Occipital lobe (tissue), 2 donors: ENCODE results near the gene TSPY10. TPM values are rescaled to one million over a fixed set of nuclear protein-coding genes. Genes with fewer than 3 reads are reported as not detected.
"Not testable (repeated sequence)": the region's sequence is repeated elsewhere in the genome, so short reads cannot be mapped to it uniquely, and the experiment has no call there.

ENCODE experiments used
- DNase-seq: peaks from one replicate; lab custom pipeline; 2025; lab: John Stamatoyannopoulos, UW
- total RNA-seq: library from RNA; depleted of rRNA; stranded (reverse); fragments of >200 nt; gene quantifications from one replicate; pipeline ENCODE4 v1.2.3, GENCODE V29; 2014

The TSPY10 gene, protein sequence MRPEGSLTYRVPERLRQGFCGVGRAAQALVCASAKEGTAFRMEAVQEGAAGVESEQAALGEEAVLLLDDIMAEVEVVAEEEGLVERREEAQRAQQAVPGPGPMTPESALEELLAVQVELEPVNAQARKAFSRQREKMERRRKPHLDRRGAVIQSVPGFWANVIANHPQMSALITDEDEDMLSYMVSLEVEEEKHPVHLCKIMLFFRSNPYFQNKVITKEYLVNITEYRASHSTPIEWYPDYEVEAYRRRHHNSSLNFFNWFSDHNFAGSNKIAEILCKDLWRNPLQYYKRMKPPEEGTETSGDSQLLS
- total RNA-seq = not detected

DNA sequence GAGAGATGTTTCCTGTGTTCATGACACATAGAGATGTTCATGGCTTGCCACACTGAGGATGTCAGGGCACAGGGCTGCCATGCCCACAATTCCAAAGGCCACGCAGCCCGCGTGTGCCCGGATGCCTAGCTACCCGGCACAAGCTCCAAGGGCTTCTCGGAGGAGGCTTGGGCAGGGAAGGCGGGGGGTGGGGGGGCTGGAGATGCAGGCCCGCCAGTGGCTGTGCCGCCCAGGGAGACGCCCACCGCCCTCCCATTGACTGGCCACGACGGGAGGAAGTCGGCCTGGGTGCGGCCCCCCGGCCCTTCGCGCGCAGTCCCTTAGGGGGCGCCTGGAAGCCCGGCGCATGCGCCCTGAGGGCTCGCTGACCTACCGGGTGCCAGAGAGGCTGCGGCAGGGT, at the start of gene TSPY10:
TSS of gene TSPY10 (plus strand) at position 301 of the 400 bp plus-strand sequence. CDS start at position 347, 46 bp downstream.
- DNase-seq = not testable (repeated sequence)

DNA sequence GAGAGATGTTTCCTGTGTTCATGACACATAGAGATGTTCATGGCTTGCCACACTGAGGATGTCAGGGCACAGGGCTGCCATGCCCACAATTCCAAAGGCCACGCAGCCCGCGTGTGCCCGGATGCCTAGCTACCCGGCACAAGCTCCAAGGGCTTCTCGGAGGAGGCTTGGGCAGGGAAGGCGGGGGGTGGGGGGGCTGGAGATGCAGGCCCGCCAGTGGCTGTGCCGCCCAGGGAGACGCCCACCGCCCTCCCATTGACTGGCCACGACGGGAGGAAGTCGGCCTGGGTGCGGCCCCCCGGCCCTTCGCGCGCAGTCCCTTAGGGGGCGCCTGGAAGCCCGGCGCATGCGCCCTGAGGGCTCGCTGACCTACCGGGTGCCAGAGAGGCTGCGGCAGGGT, 40.7 kb upstream of the TSPY10 start, which contains the start of gene TSPY9:
TSS of gene TSPY9 (plus strand) at position 301 of the 400 bp plus-strand sequence. CDS start at position 347, 46 bp downstream.
- not testable (repeated sequence) for DNase-seq

GRCh38 chrY:9504396-9504795, 23.3 kb upstream of the TSPY10 start:
- not testable (repeated sequence) for DNase-seq

DNA sequence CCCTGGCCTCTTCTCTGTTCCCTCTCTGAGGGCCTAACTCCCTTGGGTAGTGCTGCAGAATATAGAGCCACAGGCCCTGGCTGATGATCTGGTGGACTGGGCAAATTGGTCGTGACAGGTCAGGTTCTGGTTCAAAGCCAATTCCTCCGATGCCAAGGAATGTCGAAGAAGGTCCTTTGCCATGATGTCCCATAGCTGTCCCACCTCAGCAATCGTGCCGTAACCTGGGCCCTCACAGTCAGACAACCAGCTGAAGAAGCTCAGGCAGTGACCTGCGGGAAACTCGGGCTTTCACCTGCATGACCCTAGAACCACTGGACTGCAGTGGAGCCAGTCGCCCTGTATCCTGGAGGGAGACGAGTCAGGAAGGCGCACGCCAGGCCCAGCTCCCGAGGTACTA, 11.4 kb upstream of the TSPY10 start:
- DNase-seq = not testable (repeated sequence)

Other genes starting within 250 kb of the TSPY10 start
- gene TSPY4, start 190.4 kb upstream of the TSPY10 start, total RNA-seq = not detected
- not detected for gene TSPY8, start 170.1 kb upstream of the TSPY10 start, total RNA-seq
- not detected for gene TSPY3, start 129.5 kb upstream of the TSPY10 start, total RNA-seq
- not detected for gene TSPY1, start 60.9 kb upstream of the TSPY10 start, total RNA-seq
- not detected for gene TSPY9, start 40.6 kb upstream of the TSPY10 start, total RNA-seq